Measurements from ENCODE around the gene SLC22A6. TPM values are rescaled to one million over a fixed set of nuclear protein-coding genes. Genes with fewer than 3 reads are reported as not detected.
"Not testable (repeated sequence)": the region's sequence is repeated elsewhere in the genome, so short reads cannot be mapped to it uniquely, and the experiment has no call there.

SLC22A6 gene
- total RNA-seq, 2 donors from 2014 or later: not detected

GRCh38 chr11:62937528-62937927 is 47.2 kb downstream of the SLC22A6 start:
- DNase-seq; intact Hi-C loops (cut with DNase I, micrococcal nuclease); ATAC-seq: not testable (repeated sequence)

- no peak for ATAC-seq
- no peak for DNase-seq
- intact Hi-C loops (cut with DNase I, micrococcal nuclease): no loop called here
Measured at GRCh38 chr11:62934496-62934785, 50.3 kb downstream of the SLC22A6 start.

- intact Hi-C loops (cut with DNase I, micrococcal nuclease): no loop called here
- no peak for DNase-seq
- ATAC-seq: no peak
Measured at GRCh38 chr11:62933750-62934495, 50.8 kb downstream of the SLC22A6 start.

- intact Hi-C loops (cut with DNase I, micrococcal nuclease): no loop called here
- ATAC-seq: peak; percentile 82
- peak in 1 of 2 donors; percentile 14 for DNase-seq
Measured at GRCh38 chr11:62933285-62933684, 51.5 kb downstream of the SLC22A6 start.

GRCh38 chr11:62931499-62932278 is 53.1 kb downstream of the SLC22A6 start:
- no peak for DNase-seq
- peak; percentile 60 for ATAC-seq
- intact Hi-C loops (cut with DNase I, micrococcal nuclease): no loop called here

- intact Hi-C loops (cut with DNase I, micrococcal nuclease): no loop called here
- no peak for ATAC-seq
- no peak for DNase-seq
Measured at GRCh38 chr11:62930666-62931065, 54.1 kb downstream of the SLC22A6 start.

GRCh38 chr11:62930157-62930556 is 54.6 kb downstream of the SLC22A6 start:
- ATAC-seq (no peak), DNase-seq (no peak)
- intact Hi-C loops (cut with DNase I, micrococcal nuclease): no loop called here

- intact Hi-C loops (cut with DNase I, micrococcal nuclease): no loop called here
- ATAC-seq (no peak), DNase-seq (no peak)
Measured at GRCh38 chr11:62928011-62928410, 56.8 kb downstream of the SLC22A6 start.

- ATAC-seq (no peak), DNase-seq (no peak)
- intact Hi-C loops (cut with DNase I, micrococcal nuclease): no loop called here
Measured at GRCh38 chr11:62926680-62927455, 57.9 kb downstream of the SLC22A6 start.

Other genes starting within 250 kb of the SLC22A6 start
- 10 to 100 TPM; 11.5 to 14.5 TPM for gene ZBTB3, start 230.8 kb downstream of the SLC22A6 start, total RNA-seq
- gene POLR2G, start 223.4 kb downstream of the SLC22A6 start, total RNA-seq: 10 to 100 TPM; 39.9 to 42.1 TPM
- 10 to 100 TPM; 16.9 to 18.3 TPM for gene TAF6L, start 213.6 kb downstream of the SLC22A6 start, total RNA-seq
- gene TMEM179B, start 197.6 kb downstream of the SLC22A6 start, total RNA-seq: 10 to 100 TPM; 50.9 to 58.2 TPM
- gene TMEM223, start 193.0 kb downstream of the SLC22A6 start, total RNA-seq: 10 to 100 TPM; 18.5 to 22.6 TPM
- 10 to 100 TPM; 50.4 to 51.0 TPM for gene NXF1, start 179.5 kb downstream of the SLC22A6 start, total RNA-seq
- gene STX5, start 152.9 kb downstream of the SLC22A6 start, total RNA-seq: 10 to 100 TPM; 37.7 to 39.6 TPM
- not detected for gene TEX54, start 152.1 kb downstream of the SLC22A6 start, total RNA-seq
- 10 to 100 TPM; 31.3 to 38.9 TPM for gene WDR74, start 145.4 kb downstream of the SLC22A6 start, total RNA-seq
- gene SLC3A2, start 104.1 kb downstream of the SLC22A6 start, total RNA-seq: 100 to 1,000 TPM in 1 of 2 donors, 10 to 100 TPM in 1; 98.8 to 107 TPM
- gene CHRM1, start 63.6 kb downstream of the SLC22A6 start, total RNA-seq: under 1 TPM; 0.84 to 0.98 TPM
- not detected for gene SLC22A8, start 30.9 kb upstream of the SLC22A6 start, total RNA-seq
- gene SLC22A24, start 159.3 kb upstream of the SLC22A6 start, total RNA-seq: not detected

All from left colon (tissue), 2 donors.